DMS153 treated with DMSO at 0.1 percent for 48 hours (cell line): ENCODE results near the gene SSBP4.
A peak's percentile ranks its signal among the peaks of the same experiment; 100 is the strongest.

Source experiments
- DNase-seq: peaks from one replicate; lab custom pipeline; 2025; ENCODE audit not compliant: unreplicated experiment; lab: John Stamatoyannopoulos, UW

Gene SSBP4

DNA sequence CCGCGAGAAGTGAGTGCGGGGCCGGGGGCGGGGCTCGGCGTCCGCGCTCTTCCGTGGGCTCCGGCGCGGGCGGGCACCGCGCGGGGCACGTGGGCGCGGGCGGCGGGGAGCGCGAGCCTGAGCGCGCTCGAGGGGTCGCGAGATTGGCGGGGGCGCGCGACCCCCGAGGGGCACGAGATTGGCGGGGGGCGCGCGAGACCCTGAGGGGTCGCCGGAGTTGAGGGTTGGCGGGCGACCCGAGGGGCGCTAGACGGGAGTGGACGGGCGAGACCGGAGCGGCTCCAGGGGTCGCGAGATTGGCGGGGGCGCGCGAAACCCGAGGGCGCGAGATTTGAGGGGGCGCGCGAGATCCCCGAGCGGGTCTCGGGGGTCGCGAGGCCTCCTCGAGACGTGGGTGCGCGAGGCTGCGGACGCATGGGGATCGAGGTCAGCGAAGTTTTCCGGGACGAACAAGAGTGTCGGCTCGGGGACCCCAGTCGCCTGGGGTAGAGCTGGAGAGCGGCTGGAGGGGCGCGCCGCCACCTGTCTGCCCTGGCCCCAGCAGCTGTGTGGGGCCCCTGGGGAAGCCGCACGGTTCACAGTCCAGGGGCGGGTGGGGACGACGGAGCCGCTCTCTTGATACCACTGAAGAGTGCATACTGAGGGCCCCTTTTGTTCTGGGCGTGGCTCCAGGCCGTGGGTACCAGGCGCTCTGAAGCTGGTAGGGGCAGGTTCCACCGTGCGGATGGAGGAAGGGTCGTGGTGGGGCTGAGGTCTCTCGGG is 682 bp downstream of the SSBP4 start:
- DNase-seq: no peak

- DNase-seq: no peak
These were observed 1.7 kb downstream of the SSBP4 start for GRCh38 chr19:18420930-18421329.

- DNase-seq: no peak
These were observed 2.3 kb downstream of the SSBP4 start for GRCh38 chr19:18421371-18421959.

DNA sequence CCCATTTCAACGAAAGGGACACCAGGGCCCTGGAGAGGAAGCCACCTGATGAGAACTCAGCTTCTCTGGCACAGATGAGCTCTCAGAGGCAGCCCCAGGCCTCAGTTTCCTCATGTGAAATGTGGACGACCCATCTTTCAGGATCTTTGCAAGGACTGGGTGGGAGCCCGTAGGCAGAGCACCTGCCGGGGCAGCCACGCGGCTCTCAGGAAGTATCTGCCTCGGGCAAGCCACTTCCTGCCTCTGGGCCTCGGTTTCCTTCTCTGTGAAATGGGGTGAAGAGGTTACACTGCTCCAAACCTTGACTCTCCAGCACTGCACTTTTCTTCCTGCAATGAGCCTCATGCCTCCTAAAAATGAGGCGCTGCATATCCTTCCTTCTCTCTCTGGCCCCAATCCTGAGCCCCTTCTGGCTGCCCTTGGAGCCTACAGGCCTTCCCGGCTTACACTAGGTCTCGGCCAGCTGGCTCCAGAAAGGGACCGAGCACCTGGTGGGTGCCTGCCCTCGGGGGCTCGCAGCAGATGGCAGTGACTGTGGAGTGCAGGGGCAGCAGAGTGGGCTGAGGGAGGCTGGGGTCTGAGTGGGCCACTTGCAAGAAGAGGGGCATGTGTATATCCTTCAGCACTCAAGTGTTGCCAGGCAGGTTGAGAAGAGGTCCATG is 3.5 kb downstream of the SSBP4 start:
- DNase-seq: no peak

GRCh38 chr19:18423258-18424020 is 4.2 kb downstream of the SSBP4 start:
- no peak for DNase-seq

GRCh38 chr19:18424122-18424889 is 5.1 kb downstream of the SSBP4 start:
- no peak for DNase-seq

- no peak for DNase-seq
These were observed 5.8 kb downstream of the SSBP4 start for GRCh38 chr19:18424890-18425514.

DNA sequence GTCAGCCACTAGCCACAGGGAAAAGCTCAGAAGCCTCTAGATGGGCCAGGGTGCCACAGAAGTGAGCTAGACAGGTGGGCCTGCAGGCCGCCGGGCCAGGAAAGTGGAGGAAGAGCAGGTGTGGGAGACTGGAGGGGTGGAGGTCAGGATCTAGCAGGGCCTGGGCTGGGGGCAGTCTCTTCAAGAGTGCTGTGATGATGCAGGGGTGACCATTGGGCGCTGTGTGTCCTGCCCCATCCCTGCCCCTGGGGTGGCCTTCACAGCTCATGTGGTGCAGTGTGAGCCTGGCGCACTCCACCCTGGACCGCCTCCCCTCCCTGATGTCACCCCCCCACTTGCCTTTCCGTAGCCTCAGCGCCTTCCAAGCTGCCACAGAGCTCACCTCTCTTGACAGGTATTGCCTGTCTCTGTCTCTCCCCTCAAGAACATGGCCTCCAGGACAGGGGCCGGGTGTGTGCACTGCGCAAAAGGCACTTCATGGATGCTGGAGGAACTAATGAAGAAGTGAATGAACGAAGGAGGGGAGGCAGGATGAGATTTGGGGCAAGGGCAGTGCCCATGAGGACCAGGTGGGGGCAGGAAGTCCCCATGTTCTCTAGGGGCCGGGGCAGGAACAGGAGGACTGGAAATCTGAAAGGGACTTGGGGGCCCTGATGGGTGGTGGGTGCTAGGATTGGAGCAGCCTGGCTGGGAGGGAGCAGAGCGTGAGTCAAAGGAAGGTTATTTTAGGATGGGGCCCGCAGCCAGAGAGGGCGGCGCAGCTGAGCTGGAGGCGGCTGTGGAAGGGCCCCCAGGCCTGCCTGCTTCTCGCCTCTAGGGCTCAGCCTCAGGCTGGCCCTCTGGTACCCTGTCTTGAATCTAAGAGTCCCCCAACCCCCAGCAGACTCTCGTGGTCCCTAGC is 6.6 kb downstream of the SSBP4 start:
- DNase-seq: no peak

DNA sequence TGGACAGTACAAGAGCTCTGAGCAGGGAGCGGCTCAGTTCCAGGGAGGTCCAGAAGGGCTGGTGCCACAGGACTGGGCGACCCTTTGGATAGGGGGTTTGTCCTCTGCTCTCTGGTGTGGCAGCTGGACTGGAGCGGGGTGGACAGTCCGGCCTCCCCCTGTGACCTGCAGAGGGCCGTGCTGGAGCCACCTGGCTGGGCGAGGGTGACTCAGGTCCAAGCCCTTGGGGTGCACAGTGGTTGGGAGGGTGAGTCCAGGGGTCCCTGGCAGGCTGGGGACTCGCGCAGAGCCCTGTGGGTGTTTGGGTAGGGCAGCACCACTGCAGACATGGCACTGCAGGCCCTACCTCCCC is 7.2 kb downstream of the SSBP4 start:
- no peak for DNase-seq

- DNase-seq: no peak
These were observed 8.0 kb downstream of the SSBP4 start for GRCh38 chr19:18427080-18427742.

GRCh38 chr19:18427743-18428113 is 8.5 kb downstream of the SSBP4 start:
- no peak for DNase-seq

DNA sequence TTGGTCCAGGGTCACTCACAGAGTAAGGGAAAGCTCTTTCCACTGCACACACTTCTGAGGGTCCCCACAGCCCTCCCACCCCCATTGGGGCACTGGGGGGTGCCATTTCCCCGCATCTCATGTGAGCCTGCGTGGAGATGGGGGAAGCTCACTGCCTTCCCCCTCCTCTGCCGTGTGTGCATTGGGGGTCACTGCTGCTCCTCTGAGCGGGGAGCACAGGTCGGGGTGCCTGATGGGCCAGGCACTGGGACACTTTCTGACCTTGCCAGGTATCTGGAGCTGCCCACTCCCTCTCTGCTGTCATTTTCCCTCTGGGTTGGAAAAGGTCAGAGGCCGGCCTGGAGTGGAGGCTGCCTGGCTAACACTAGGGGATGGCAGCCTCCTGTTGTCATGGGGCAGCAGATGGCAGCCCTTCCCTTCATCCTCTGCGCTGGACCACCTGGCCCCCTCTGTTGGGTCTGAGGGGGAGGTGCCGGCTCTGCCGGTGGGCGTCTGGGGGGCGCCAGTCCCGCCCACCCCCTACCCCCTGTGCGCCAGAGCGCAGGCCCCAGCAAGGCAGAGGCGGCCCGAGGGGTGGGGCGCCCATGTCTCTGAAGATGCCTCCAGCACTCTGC is 9.1 kb downstream of the SSBP4 start:
- no peak for DNase-seq

GRCh38 chr19:18428787-18429674 is 9.8 kb downstream of the SSBP4 start:
- peak; percentile 80 for DNase-seq

GRCh38 chr19:18429717-18430416 is 10.7 kb downstream of the SSBP4 start:
- DNase-seq: no peak

DNA sequence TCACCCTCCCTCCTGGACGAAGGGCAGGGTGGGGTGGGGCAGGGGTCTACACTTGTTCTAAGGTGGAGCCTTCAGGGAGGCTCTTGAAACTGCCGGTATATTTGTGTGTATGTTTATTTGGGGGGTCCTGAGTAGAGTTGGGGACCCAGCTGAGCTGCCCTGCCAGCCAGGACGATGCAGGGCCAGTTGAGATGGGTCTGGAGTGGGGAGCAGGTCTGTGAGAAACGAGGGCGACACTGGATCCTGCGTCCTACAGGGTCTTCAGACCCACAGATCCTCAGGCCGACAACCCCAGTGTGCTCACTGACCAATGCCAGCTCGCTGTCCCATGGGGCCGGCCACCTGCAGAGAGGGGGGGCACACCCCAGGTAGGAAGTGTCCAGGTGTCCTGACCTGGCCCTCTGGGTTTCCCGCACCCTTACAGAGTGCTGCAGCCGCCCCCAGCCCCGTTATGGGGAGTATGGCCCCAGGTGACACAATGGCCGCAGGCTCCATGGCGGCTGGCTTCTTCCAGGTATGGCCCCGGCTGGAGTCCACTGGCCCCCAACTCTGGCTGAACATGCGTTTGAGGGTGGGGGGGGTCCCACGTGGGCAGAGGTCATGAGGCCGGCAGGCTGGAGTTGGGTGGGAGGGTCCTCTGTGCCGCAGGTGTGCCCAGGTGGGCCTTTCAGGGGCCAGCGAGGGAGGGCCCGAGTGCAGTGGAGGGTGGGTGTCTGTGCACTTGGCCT is 11.4 kb downstream of the SSBP4 start:
- DNase-seq: no peak
